ENCODE measurements around the gene SLC7A14. TPM values are rescaled to one million over a fixed set of nuclear protein-coding genes. Genes with fewer than 3 reads are reported as not detected.

The SLC7A14 gene
- total RNA-seq = not detected

DNA sequence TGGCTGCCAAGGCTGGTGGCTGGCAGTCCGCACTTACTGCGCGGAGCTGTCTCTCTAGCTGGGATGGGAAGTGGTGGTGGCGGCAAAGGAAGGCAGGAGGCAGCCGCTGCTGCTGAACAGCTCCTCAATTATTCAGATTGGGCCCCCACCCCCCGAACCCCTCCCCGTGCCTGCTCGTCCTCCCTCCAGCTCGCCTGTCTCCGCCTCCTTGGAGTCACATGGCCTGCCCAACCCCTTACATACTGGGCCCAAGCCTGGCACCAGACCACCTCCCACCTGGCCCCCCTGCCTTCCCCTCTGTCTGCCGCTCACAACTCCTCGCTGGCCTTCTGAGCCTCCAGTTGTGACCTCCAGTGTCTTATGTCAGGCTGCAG lies at the start of gene SLC7A14:
TSS of gene SLC7A14 (minus strand) at position 139 of the 374 bp plus-strand sequence. CDS start 59,139 bp downstream, outside the sequence.
- no peak within 1 kb of the TSS for H3K4me3 ChIP-seq (ENCODE audit: low read depth, poor library complexity, severe bottlenecking)
- DNase-seq (ENCODE audit: low spot score in 2 of 2) = no peak
- 14 to 51% methylated on average over 3 to 11 of the region's 12 CpGs for WGBS, 2 donors
- TF ChIP-seq POLR2A (IDR thresholded peaks at IDR 0.05) = no peak
- TF ChIP-seq, protein P1, sequence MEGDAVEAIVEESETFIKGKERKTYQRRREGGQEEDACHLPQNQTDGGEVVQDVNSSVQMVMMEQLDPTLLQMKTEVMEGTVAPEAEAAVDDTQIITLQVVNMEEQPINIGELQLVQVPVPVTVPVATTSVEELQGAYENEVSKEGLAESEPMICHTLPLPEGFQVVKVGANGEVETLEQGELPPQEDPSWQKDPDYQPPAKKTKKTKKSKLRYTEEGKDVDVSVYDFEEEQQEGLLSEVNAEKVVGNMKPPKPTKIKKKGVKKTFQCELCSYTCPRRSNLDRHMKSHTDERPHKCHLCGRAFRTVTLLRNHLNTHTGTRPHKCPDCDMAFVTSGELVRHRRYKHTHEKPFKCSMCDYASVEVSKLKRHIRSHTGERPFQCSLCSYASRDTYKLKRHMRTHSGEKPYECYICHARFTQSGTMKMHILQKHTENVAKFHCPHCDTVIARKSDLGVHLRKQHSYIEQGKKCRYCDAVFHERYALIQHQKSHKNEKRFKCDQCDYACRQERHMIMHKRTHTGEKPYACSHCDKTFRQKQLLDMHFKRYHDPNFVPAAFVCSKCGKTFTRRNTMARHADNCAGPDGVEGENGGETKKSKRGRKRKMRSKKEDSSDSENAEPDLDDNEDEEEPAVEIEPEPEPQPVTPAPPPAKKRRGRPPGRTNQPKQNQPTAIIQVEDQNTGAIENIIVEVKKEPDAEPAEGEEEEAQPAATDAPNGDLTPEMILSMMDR (IDR thresholded peaks at IDR 0.05) = no peak
- intact Hi-C loops (cut with DNase I; ENCODE audit: low total_unique reads) = no loop called here

DNA sequence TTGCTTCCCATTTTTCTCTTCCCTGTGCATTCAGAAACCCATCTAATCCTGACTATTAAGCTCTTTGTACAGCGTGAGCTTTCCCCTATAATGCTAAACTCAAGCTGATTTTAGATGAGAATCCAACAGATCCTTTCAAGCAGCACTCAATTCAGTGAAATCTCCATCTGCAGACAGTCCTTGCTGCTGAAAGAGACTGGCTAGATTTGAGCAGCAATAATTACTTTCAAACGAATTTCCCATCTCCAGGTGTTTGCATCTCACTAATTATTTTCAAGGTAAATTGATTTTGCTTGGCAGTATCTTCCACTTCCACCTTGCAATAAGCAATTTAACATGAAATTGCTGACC lies 49.5 kb upstream of the SLC7A14 start:
- no peak for DNase-seq (ENCODE audit: low spot score in 2 of 2)
- WGBS, 2 donors = 62 to 84% methylated on average over 2 of the region's 2 CpGs
- H3K4me3 ChIP-seq (ENCODE audit: low read depth, poor library complexity, severe bottlenecking) = no peak overlapping the region
- intact Hi-C loops (cut with DNase I; ENCODE audit: low total_unique reads) = no loop called here
- no peak for TF ChIP-seq POLR2A (IDR thresholded peaks at IDR 0.05)
- TF ChIP-seq, protein P1 (IDR thresholded peaks at IDR 0.05) = no peak

- no peak overlapping the region for H3K4me3 ChIP-seq (ENCODE audit: low read depth, poor library complexity, severe bottlenecking)
- intact Hi-C loops (cut with DNase I; ENCODE audit: low total_unique reads) = no loop called here
- 86 to 92% methylated on average over 3 of the region's 3 CpGs for WGBS, 2 donors
- DNase-seq (ENCODE audit: low spot score in 2 of 2) = no peak
- no peak for TF ChIP-seq POLR2A (IDR thresholded peaks at IDR 0.05)
- TF ChIP-seq, protein P1 (IDR thresholded peaks at IDR 0.05) = no peak
These were observed 48.9 kb upstream of the SLC7A14 start for GRCh38 chr3:170634663-170635384.

DNA sequence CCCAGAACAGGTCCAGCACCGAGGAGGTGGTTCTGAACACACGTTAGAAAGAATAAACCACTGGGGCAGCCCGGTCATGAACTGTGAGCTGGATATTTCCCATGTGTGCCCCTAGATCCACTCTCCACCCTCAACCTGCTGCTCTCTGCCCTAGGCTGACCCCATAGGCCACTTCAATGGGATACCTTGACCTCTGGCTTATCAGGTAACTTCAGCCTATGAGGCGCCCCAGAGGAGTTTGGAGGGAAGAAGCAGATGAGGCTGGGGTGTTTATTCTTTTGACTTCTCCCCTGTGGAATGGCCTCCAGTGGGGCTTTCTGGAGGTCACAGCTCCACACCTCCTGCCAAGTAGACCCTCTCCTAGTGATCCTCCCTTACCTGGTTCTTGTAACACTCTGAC lies 47.7 kb upstream of the SLC7A14 start:
- 87 to 89% methylated on average over 4 of the region's 4 CpGs for WGBS, 2 donors
- H3K4me3 ChIP-seq (ENCODE audit: low read depth, poor library complexity, severe bottlenecking) = no peak overlapping the region
- TF ChIP-seq, protein P1 (IDR thresholded peaks at IDR 0.05) = no peak
- no peak for TF ChIP-seq POLR2A (IDR thresholded peaks at IDR 0.05)
- intact Hi-C loops (cut with DNase I; ENCODE audit: low total_unique reads) = no loop called here
- no peak for DNase-seq (ENCODE audit: low spot score in 2 of 2)

GRCh38 chr3:170632780-170633179 lies 46.9 kb upstream of the SLC7A14 start:
- DNase-seq (ENCODE audit: low spot score in 2 of 2) = no peak
- no peak overlapping the region for H3K4me3 ChIP-seq (ENCODE audit: low read depth, poor library complexity, severe bottlenecking)
- 63 to 73% methylated on average over 4 of the region's 4 CpGs for WGBS, 2 donors
- intact Hi-C loops (cut with DNase I; ENCODE audit: low total_unique reads) = no loop called here
- TF ChIP-seq, protein P1 (IDR thresholded peaks at IDR 0.05) = no peak
- no peak for TF ChIP-seq POLR2A (IDR thresholded peaks at IDR 0.05)
